ENCODE results near the gene ALAS1.

ALAS1 gene

GRCh38 chr3:52232279-52233107 is 34.5 kb downstream of the ALAS1 start:
- DNase-seq (ENCODE audit: extremely low read depth in 1 of 2, low read depth in 1 of 2): no peak

GRCh38 chr3:52233108-52233591 is 35.2 kb downstream of the ALAS1 start:
- DNase-seq (ENCODE audit: extremely low read depth in 1 of 2, low read depth in 1 of 2): no peak

- no peak for DNase-seq (ENCODE audit: extremely low read depth in 1 of 2, low read depth in 1 of 2)
Observed at GRCh38 chr3:52233968-52234367, 36.0 kb downstream of the ALAS1 start.

GRCh38 chr3:52234516-52235447 is 36.8 kb downstream of the ALAS1 start:
- no peak for DNase-seq (ENCODE audit: extremely low read depth in 1 of 2, low read depth in 1 of 2)

- no peak for DNase-seq (ENCODE audit: extremely low read depth in 1 of 2, low read depth in 1 of 2)
Observed at GRCh38 chr3:52236424-52236886, 38.5 kb downstream of the ALAS1 start.

- no peak for DNase-seq (ENCODE audit: extremely low read depth in 1 of 2, low read depth in 1 of 2)
Observed at GRCh38 chr3:52237006-52237656, 39.2 kb downstream of the ALAS1 start.

- no peak for DNase-seq (ENCODE audit: extremely low read depth in 1 of 2, low read depth in 1 of 2)
Observed at GRCh38 chr3:52237657-52238172, 39.8 kb downstream of the ALAS1 start.

GRCh38 chr3:52238193-52238760 is 40.3 kb downstream of the ALAS1 start:
- DNase-seq (ENCODE audit: extremely low read depth in 1 of 2, low read depth in 1 of 2): no peak

- peak; percentile 83 to 84 for DNase-seq (ENCODE audit: extremely low read depth in 1 of 2, low read depth in 1 of 2)
Observed at GRCh38 chr3:52238761-52239701, 41.1 kb downstream of the ALAS1 start, which contains the start of gene TWF2. Gene TWF2 (minus strand): TSS chr3:52239158. CDS start chr3:52239016, 142 bp downstream.

GRCh38 chr3:52240059-52240885 is 42.3 kb downstream of the ALAS1 start:
- peak in 1 of 2 donors; percentile 68 for DNase-seq (ENCODE audit: extremely low read depth in 1 of 2, low read depth in 1 of 2)

- DNase-seq (ENCODE audit: extremely low read depth in 1 of 2, low read depth in 1 of 2): no peak
Observed at GRCh38 chr3:52240886-52241370, 43.0 kb downstream of the ALAS1 start.

GRCh38 chr3:52242039-52242438 is 44.1 kb downstream of the ALAS1 start:
- DNase-seq (ENCODE audit: extremely low read depth in 1 of 2, low read depth in 1 of 2): no peak

- peak in 1 of 2 donors; percentile 54 for DNase-seq (ENCODE audit: extremely low read depth in 1 of 2, low read depth in 1 of 2)
Observed at GRCh38 chr3:52243791-52244628, 46.0 kb downstream of the ALAS1 start.

GRCh38 chr3:52245322-52246263 is 47.6 kb downstream of the ALAS1 start, which contains the start of gene PPM1M:
Gene PPM1M (plus strand): TSS chr3:52245759. CDS start chr3:52245825, 66 bp downstream.
- DNase-seq (ENCODE audit: extremely low read depth in 1 of 2, low read depth in 1 of 2): no peak

- DNase-seq (ENCODE audit: extremely low read depth in 1 of 2, low read depth in 1 of 2): no peak
Observed at GRCh38 chr3:52246264-52246620, 48.3 kb downstream of the ALAS1 start.

Data from stimulated activated CD8-positive, alpha-beta memory T cell treated with anti-CD3 and anti-CD28 coated beads, Interleukin-7, amount 100 ng/mL, for 48 hours (primary cell).